GM18873 (cell line): ENCODE results near the gene LSM3.

Source experiments
- ATAC-seq: cut with Tn5 transposase; IDR thresholded peaks from one replicate; pipeline ENCODE4 v1.9.1; 2021; ENCODE audit warnings: mild to moderate bottlenecking, moderate library complexity, moderate number of reproducible peaks; ENCODE audit not compliant: unreplicated experiment, low FRiP score

Gene LSM3

DNA sequence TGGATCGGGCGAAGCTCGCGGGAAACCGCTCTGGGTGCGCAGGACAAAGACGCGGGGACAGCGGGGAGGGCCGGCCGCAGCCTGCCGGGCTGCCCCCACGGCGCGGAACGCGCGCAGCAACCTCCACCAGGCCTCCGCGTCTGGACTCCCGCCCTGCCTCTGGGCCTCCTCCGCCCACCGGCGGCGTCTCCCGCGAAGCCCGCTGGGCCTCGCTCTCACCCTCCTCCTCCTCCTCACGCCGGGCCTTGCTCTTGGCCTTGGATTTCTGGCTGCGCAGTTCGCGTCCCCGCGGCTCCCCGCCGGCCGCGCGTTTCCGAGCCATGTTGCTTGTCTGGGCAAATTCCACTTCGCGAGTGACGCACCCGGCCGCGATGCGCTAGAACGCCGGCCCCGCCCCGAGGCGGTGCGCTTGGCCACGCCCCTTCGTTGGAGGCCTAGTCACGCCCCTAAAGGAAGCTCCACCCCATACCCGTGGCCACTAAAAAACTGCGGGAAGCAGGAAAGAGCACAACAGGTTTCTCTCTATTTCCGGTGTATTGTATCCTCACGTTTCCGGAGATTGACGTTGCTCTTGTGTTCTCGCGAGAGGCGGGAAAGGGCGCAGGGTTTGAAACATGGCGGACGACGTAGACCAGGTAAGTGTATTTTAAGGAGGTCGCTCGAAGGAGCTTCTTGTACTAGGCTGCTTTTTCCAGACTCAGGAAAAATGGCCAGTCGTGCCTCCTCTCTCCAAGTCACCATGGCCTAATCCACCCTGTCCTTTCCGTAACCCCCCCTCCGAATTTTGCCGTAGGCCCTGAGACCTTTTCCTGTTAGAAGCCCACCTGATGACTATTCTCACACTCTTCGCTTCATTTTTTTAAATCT, at the start of gene LSM3, which contains the start of gene XPC:
TSS of gene LSM3 (plus strand) at position 571 of the 867 bp plus-strand sequence. CDS start at position 615, 44 bp downstream.
TSS of gene XPC (minus strand) at position 355 of the 867 bp plus-strand sequence. CDS start at position 322, 33 bp downstream.
- ATAC-seq = peak; percentile 96

DNA sequence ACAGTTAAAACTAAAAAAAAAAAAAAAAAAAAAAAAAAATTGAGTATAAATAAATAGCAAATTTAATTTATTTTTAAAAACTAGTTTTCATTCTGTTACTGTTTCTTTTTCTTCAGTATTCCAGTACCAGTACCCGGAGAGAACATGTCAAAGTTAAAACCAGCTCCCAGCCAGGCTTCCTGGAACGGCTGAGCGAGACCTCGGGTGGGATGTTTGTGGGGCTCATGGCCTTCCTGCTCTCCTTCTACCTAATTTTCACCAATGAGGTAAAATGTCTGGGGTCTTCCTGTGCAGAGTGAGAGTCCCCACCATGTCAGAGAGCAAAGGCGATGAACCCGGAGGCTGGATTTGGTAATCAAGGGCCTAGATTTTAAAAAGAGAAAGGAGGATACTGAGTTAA, 49.3 kb upstream of the LSM3 start:
- ATAC-seq = no peak

DNA sequence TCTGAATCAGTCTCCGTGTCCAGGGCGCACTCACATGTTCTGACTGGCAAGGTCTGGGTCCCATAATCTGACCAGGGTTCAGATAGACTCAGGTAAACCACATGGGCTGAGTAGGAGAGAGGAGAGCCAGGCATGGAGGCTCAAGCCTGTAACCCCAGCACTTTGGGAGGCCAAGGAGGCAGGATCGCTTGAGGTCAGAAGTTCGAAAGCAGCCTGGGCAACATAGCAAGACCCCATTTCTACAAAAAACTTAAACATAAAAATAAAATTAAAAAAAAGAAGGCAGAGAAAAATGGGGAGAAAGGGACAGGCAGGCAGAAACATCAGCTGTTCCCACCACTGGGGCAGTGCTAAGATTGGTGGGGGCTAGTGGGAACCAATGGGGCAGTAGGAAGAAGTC, 48.4 kb upstream of the LSM3 start:
- no peak for ATAC-seq

DNA sequence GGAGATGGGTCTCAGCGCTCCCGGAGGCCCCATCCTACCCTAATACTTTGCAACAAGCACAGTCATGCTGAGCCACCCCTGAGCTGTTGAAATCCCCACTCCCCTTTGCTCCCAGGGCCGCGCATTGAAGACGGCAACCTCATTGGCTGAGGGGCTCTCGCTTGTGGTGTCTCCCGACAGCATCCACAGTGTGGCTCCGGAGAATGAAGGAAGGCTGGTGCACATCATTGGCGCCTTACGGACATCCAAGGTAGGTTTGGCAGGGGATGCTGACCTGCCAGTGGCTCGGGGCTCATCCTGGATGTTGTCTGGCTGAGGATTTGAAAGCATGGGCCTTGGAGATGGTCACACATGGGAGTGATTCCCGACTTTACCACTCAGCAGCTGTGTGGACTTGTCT, 47.9 kb upstream of the LSM3 start:
- ATAC-seq = no peak

DNA sequence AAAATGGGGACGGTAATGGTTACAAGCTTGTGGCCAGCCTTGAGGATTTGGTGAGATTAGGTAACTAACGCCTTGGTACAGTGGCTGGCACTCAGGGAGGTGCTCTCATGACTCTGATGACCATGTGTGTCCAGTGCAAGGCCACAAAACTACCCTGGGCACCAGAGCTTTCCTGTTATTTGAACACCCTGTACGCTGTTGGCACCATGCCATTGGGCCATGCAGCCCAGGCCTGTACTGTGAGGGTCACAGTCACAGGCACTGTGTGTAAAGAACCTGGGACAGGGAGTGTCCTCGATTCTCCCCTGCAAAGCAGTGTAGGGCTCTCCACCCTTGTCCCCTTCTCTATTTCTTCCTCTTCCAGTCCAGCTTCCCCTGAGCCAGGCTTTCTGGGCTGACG, 47.5 kb upstream of the LSM3 start:
- no peak for ATAC-seq

DNA sequence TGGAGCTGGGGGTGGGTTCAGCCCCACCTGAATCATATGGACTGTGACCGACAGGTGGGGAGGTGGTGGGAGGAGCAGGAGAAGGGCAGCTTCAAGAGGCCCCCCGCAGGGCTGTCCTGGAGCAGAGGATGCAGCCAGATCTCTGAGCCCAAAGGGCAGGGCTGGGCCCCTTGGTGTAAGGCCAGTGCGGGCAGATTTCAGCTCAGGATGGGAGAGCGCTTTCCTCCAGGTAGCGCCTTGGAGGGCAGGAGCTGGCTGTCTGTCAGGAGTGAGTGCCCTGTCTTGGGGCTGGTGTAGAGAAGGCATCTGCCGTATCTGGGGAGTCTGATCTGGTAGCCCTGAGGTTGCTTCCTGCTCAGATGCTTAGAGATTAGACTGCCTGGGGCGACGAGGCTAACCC, 46.5 kb upstream of the LSM3 start:
- no peak for ATAC-seq

DNA sequence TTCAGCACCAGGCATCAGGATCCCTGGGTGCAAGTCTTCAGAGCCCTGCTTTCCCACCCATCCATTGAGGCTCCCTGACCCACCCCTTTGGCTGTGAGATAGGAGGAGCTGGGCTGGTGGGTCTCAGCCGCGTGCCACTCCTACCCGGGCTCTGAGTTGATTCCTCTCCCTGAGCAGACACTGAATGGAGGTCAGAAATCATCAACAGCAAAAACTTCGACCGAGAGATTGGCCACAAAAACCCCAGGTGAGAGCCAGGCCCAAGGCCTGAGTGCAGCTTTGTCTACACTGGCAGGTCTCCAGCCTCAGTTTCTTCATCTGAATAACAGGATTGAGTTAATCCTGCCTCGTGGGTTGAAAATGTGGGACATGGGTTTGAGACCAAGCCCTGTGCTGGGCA, 45.9 kb upstream of the LSM3 start:
- no peak for ATAC-seq

DNA sequence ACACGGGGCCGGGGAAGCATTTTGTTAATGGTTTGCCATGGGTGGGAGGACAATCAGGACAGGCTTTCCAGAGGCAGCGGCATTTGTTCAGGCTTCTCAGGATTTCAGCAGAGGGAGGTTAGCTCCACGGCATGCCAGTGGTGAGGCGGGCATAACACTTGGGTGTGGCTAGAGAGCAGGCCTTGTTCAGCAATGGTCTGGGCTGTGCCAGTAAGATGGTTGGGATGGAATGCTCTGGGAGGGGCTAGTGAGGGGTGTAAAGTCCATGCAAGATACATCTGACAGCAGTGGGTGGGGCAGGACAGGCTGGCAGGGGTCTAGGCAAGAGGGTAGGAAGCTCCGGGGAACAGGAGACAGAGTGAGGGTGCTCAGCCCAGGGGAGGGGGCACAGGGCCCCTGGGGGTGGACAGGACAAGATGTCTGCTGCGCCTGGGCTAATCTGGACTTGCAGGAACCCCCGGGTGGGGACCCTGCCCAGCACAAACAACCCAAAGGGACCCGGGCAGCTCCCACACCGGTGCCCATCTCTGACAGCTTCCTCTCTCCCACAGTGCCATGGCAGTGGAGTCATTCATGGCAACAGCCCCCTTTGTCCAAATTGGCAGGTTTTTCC, 45.3 kb upstream of the LSM3 start:
- ATAC-seq = no peak

DNA sequence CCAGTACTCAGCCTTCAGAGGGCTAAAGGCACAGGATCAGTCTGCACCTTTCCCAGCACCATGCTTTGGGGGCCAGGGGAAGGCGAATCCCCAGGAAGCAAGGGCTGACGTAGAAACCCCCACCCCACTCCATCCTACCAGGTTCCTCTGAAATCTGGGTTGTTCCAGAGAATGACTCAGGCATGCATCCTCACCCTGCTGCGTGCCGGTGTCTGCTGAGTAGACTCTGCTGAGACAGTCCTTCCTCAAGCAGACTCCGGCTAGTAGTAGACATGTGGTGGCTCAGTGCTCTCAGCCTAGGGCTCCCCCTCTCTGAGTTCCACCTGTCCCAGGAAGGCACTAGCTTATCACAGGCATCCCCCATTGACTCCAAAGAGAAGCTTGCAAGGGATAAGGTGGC, 44.7 kb upstream of the LSM3 start:
- no peak for ATAC-seq

DNA sequence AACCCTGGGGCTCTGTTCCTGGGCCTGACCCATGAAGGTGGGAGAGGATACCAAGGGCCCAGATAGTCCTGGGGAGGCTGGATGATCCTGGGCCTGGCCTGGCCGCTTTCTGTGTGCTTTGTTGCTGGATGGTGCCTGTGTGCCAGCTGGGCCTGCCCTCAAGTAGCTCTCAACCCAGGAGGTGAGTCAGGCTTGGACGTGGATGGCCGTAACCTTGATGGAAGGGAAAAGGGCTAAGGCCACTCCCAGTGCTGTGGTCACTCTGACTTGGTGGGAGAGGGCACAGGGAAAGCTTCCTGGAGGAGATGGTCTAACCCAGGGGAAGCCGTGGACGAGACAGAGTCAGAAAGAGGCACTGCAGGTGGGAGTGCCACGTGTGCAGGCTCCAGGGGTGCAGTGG, 44.3 kb upstream of the LSM3 start:
- no peak for ATAC-seq

DNA sequence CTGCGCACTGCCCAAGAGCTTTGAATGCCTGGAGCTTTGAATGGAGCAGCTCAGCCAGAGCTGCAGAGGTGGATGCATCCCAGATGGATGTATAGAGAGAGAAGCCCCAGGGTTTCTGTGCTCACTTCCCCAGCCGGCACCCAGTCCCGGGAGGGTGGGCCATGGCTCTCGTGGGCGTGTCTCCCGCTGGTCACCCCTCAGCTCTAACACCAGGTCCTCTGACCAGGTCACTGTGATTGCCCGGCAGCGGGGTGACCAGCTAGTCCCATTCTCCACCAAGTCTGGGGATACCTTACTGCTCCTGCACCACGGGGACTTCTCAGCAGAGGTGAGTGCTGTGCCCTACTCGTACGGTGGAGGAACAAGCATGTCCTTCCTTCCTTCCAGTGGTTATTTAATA, 43.0 kb upstream of the LSM3 start:
- no peak for ATAC-seq

DNA sequence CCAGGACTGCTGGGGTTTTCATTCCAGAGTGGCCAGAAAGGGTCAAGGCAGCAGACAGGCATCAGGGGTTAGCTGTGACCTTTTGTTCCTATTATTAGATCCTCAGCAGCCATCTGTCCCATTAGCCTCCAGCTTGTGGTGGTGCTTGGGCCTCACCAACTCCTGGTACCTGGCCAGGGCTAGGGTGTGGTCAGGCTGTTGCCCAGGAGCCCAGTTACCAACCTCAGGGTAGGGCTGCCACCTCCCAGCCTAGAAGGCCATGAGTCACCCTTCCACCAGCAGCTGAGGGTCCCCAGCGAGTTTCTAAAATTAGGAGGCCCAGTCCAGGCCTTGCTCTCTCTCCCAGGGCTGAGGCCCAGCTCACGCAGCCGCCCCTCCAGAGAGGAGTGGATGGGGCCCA, 41.6 kb upstream of the LSM3 start:
- ATAC-seq = no peak

DNA sequence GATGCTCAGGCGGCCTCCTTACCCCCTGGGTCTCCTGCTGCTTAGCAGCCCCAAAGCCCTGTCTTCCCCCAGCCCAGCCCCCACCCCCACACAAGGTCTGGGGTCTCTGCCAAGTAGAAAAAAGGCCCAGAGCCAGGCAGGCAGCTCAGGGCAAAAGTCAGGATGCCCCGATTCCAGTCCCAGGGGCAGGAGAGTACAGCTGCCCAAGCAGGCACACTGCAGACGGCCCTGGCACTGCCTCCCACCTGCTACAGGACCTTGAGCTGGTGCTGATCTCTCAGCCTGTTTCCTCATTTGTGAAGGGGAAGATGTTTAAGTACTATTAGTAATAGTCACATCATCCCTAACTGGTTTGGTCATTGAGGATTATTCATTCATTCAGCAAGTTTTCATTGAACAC, 41.2 kb upstream of the LSM3 start:
- ATAC-seq = no peak

DNA sequence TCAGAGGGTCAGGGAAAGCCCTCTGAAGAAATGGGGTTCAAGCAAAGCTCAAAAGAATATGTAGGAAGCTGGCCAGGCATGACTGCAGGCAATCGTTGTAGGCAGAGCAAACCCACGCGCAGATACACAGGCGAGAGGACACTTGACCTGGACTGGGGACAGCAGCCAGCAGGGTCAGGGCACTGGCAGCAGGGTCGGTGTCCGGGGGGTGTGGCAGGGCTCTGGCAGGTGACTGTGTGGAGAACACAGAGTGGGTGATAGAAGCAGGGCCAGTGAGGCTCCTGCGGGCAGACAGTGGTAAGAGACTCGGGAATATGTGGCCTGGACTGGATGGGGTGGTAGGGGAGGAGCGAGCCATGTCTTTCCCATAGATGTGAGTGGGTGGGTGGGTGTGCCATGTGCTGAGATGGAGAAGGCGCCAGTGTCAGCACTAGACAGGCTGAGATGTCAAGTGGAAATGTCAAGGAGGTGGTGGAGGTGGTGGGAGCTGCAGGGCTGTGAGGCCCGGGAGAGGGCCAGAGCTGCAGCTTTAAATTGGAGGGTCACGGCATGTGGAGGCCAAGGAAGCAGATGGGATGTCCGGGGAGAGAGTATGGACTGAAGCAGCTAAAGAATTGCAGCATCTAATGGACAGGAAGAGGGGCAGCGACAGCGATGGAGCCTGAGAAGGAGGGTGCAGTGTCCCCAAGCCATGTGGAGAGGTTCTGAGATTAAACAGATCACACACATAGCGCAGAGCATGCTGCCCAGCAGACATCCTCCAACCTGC, 40.3 kb upstream of the LSM3 start:
- ATAC-seq = no peak

DNA sequence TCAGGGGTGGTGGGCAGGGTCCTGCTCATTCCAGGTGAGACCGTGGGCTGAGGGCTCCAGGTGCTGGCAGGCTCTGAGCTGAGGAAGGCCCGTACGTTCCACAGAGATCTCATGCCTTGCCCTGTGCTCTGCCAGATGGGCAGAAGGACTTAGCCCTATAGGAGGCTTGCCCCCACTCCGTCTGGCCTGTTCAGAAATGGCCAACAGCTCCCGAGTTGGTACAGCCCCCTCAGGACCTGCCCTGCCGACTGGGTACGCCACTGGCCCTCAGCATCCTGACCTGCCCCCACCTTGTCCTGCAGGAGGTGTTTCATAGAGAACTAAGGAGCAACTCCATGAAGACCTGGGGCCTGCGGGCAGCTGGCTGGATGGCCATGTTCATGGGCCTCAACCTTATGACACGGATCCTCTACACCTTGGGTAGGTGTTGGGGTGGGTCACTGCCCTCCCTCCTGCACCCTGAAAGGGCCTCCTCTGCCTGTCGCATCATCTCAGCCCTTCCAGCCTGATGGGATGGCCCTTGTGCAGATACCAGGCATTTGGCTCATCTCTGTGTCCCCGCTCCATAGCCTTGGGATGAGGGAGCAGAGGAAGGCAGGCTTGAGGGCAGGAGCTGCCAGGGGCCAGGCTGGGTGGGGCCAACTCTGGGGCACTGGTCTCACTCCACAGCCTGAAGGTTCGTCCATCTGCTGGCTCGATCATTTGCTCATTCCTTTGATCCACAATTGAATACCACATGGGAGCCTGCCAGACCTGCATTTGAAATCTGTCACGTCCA, 39.5 kb upstream of the LSM3 start:
- no peak for ATAC-seq

DNA sequence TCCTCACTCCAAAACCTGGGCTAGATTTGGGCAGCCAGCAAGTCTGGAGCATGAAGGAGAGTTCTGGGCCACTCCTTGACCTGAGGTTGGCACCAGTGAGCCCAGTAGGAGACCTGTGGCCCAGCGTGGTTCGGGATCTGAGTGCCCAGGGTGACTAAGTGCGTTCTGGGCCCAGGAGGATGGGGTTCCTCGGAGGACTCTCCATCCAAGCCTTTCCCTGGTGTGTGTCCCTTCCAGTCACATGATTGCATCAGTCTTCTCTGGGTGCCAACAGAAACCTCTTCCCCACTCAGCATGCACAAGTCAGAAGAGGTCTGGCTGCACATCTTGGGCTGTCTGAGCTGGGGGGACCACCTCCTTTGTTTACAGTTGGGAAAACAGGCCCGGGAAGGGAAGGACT, 38.8 kb upstream of the LSM3 start:
- ATAC-seq = no peak

DNA sequence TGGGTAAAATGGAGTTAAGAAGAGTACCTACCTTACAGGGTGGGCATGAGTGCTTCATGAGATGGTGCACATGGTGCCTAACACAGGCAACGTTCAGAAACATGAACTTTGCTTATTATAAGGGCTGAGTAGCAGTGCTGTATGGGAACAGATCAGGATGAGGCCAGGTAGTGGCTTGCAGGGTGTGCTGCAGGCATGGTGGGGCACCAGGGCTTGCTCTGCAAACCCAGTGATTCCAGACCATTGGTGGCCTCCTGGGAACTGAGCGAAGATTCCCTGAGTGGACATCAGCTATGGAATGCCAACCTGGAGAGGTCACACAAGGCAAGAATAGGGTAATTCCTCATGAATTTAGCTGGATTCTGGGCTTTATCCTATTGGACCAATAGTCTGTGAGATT, 37.9 kb upstream of the LSM3 start:
- ATAC-seq = no peak

DNA sequence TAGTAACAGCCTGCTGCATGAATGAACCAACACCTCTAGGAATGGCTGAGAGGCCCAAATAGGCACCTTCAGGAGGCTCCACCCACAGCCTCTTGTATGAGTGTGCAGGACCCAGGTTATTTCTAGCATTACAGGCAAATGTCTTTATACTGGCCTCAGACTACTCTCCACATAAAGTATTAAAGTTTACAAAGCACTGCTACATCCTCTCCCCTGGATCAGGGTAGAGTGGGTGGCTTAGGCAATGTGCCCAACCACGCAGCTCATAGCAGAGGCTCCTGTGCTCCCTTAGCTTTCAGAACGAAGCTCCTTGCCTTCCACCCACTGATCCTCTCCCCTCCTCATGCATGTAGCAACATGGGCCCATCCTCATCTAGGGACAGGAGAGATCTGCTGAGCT, 37.5 kb upstream of the LSM3 start:
- no peak for ATAC-seq

DNA sequence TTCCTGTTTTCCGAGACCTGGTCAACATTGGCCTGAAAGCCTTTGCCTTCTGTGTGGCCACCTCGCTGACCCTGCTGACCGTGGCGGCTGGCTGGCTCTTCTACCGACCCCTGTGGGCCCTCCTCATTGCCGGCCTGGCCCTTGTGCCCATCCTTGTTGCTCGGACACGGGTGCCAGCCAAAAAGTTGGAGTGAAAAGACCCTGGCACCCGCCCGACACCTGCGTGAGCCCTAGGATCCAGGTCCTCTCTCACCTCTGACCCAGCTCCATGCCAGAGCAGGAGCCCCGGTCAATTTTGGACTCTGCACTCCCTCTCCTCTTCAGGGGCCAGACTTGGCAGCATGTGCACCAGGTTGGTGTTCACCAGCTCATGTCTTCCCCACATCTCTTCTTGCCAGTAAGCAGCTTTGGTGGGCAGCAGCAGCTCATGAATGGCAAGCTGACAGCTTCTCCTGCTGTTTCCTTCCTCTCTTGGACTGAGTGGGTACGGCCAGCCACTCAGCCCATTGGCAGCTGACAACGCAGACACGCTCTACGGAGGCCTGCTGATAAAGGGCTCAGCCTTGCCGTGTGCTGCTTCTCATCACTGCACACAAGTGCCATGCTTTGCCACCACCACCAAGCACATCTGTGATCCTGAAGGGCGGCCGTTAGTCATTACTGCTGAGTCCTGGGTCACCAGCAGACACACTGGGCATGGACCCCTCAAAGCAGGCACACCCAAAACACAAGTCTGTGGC, 36.8 kb upstream of the LSM3 start:
- ATAC-seq = no peak
